Gastroesophageal sphincter (tissue), 4 donors: ENCODE data around the gene GAPT. TPM values are rescaled to one million over a fixed set of nuclear protein-coding genes. Genes with fewer than 3 reads are reported as not detected.

Experiments used
- ATAC-seq: fragments of 150-250 bp; one replicate; pipeline ENCODE4 v1.9.1; 2016; ENCODE audit warnings: mild to moderate bottlenecking, moderate library complexity
- H3K27ac ChIP-seq, 4 donors: fragments of 200-600 bp; sonication (generic) in 3 of 4; 1 replicate in 3 of 4; 2 replicates in 1 of 4; pipeline ENCODE4 v1.5.1; 2016 to 2019
- H3K27me3 ChIP-seq: fragments of 200-600 bp; sonication (generic); one replicate; pipeline ENCODE4 v1.5.1; 2019
- H3K36me3 ChIP-seq, 2 donors: fragments of 200-600 bp; sonication (generic); one replicate each; pipeline ENCODE4 v1.5.1; 2019; ENCODE audit warnings: control low read depth in 1 of 2
- H3K4me1 ChIP-seq, 3 donors: fragments of 200-600 bp; sonication (generic); 1 replicate in 2 of 3; 2 replicates in 1 of 3; pipeline ENCODE4 v1.5.1; 2016 to 2019; ENCODE audit warnings: control low read depth in 2 of 3
- H3K4me3 ChIP-seq, 2 donors: fragments of 200-600 bp; sonication (generic); one replicate each; pipeline ENCODE4 v1.5.1; 2019; ENCODE audit warnings: mild to moderate bottlenecking in 1 of 2, moderate library complexity in 1 of 2
- H3K9me3 ChIP-seq, 3 donors: fragments of 200-600 bp; sonication (generic); one replicate each; pipeline ENCODE4 v1.5.1; 2017 to 2019; ENCODE audit warnings: control low read depth in 2 of 3
- EP300 ChIP-seq: sonication (generic); formaldehyde crosslinking; IDR thresholded peaks from one replicate; pipeline ENCODE4 v1.6.1; 2017; ENCODE audit warnings: antibody characterized with exemption, mild to moderate bottlenecking
- POLR2A ChIP-seq, 2 donors: fragments of 450-650 bp; IDR thresholded peaks; one replicate each; pipeline ENCODE4 v1.6.1; 2017; ENCODE audit warnings: antibody characterized with exemption in 2 of 2, mild to moderate bottlenecking in 2 of 2, moderate library complexity in 1 of 2
- POLR2AphosphoS5 ChIP-seq: sonication (generic); formaldehyde crosslinking; IDR thresholded peaks from one replicate; pipeline ENCODE4 v1.6.1; 2017; ENCODE audit warnings: antibody characterized with exemption
- WGBS, 2 donors: methylation state at CpG; one replicate each; pipeline ENCODE4 v1.1.5; 2018; ENCODE audit warnings: low coverage in 1 of 2; 5-methylcytosine and 5-hydroxymethylcytosine counted together
- total RNA-seq, 4 donors: library from RNA; depleted of rRNA; stranded (reverse); fragments of >200 nt; gene quantifications; one replicate each; pipeline ENCODE4 v1.1.0, GENCODE V29; 2016
- TF ChIP-seq, protein P1 (sequence below), 4 experiments: fragments of 200-600 bp in 2 of 4; fragments of 450-650 bp in 2 of 4; sonication (generic) in 1 of 4; IDR thresholded peaks; one replicate each; pipeline ENCODE4 v1.5.1; 2017 to 2019; ENCODE audit warnings: antibody characterized with exemption in 4 of 4, mild to moderate bottlenecking in 2 of 4, moderate library complexity in 2 of 4

The GAPT gene
- total RNA-seq, 4 donors from 2014 or later, result 0.50 to 2.4 (median 2.2) TPM; not detected in 1

GRCh38 chr5:58460002-58460731 is 31.1 kb upstream of the GAPT start, which contains the start of gene PLK2:
Gene PLK2, minus strand, starts transcription at chr5:58460086. Its CDS starts 127 bp downstream, at chr5:58459959.
- H3K4me3 ChIP-seq, result peak within 1 kb of the TSS; percentile 63 to 84
- ATAC-seq, result peak; percentile 92
- H3K36me3 ChIP-seq, result peaks cover 0 to 9% of the 10 kb centered on the region in 2 donors
- H3K27me3 ChIP-seq, result no peaks in the 10 kb centered on the region
- peak within 1 kb of the TSS; percentile 89 to 97 (median 96) for H3K27ac ChIP-seq
- WGBS, 2 donors, result no CpG with 5 or more reads among the region's 89 CpGs
- H3K9me3 ChIP-seq, result no peaks in the 10 kb centered on the region
- TF ChIP-seq, protein P1, sequence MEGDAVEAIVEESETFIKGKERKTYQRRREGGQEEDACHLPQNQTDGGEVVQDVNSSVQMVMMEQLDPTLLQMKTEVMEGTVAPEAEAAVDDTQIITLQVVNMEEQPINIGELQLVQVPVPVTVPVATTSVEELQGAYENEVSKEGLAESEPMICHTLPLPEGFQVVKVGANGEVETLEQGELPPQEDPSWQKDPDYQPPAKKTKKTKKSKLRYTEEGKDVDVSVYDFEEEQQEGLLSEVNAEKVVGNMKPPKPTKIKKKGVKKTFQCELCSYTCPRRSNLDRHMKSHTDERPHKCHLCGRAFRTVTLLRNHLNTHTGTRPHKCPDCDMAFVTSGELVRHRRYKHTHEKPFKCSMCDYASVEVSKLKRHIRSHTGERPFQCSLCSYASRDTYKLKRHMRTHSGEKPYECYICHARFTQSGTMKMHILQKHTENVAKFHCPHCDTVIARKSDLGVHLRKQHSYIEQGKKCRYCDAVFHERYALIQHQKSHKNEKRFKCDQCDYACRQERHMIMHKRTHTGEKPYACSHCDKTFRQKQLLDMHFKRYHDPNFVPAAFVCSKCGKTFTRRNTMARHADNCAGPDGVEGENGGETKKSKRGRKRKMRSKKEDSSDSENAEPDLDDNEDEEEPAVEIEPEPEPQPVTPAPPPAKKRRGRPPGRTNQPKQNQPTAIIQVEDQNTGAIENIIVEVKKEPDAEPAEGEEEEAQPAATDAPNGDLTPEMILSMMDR (IDR thresholded peaks at IDR 0.05), result peak; percentile 11 to 76 (median 49)
- TF ChIP-seq POLR2A (IDR thresholded peaks at IDR 0.05) (peak; percentile 98 to 99), EP300 (no peak), POLR2AphosphoS5 (peak; percentile 100)
- H3K4me1 ChIP-seq, result peaks cover 0 to 26% (median 0%) of the 10 kb centered on the region in 3 donors

GRCh38 chr5:58460732-58461286 is 30.4 kb upstream of the GAPT start:
- H3K36me3 ChIP-seq, result peaks cover 0 to 3% of the 10 kb centered on the region in 2 donors
- H3K27me3 ChIP-seq, result no peaks in the 10 kb centered on the region
- no peaks in the 10 kb centered on the region for H3K9me3 ChIP-seq
- TF ChIP-seq EP300 (no peak), POLR2A (IDR thresholded peaks at IDR 0.05) (no peak), POLR2AphosphoS5 (peak; percentile 57)
- TF ChIP-seq, protein P1 (IDR thresholded peaks at IDR 0.05), result peak; percentile 68 to 77 (median 76)
- ATAC-seq, result peak; percentile 83
- peak overlapping the region; percentile 63 to 84 for H3K4me3 ChIP-seq
- WGBS, 2 donors, result 41 to 44% methylated on average over 6 to 7 of the region's 30 CpGs
- peaks cover 0 to 24% (median 0%) of the 10 kb centered on the region in 3 donors for H3K4me1 ChIP-seq
- peak overlapping the region; percentile 89 to 97 (median 96) for H3K27ac ChIP-seq

- no peaks in the 10 kb centered on the region for H3K27me3 ChIP-seq
- 51 to 69% methylated on average over 3 of the region's 3 CpGs for WGBS, 2 donors
- peak overlapping the region in 1 of 4 donors; percentile 11 for H3K27ac ChIP-seq
- H3K9me3 ChIP-seq, result no peaks in the 10 kb centered on the region
- H3K36me3 ChIP-seq, result no peaks in the 10 kb centered on the region
- no peak for ATAC-seq
- H3K4me3 ChIP-seq, result no peak overlapping the region
- TF ChIP-seq POLR2A (IDR thresholded peaks at IDR 0.05), result no peak
- no peak for TF ChIP-seq POLR2AphosphoS5
- no peak for TF ChIP-seq EP300
- TF ChIP-seq, protein P1 (IDR thresholded peaks at IDR 0.05), result no peak
- peaks cover 0 to 24% (median 0%) of the 10 kb centered on the region in 3 donors for H3K4me1 ChIP-seq
Observed at GRCh38 chr5:58462154-58462553, 29.1 kb upstream of the GAPT start.

GRCh38 chr5:58462623-58463230 is 28.5 kb upstream of the GAPT start:
- H3K9me3 ChIP-seq, result no peaks in the 10 kb centered on the region
- no peaks in the 10 kb centered on the region for H3K27me3 ChIP-seq
- no peak overlapping the region for H3K27ac ChIP-seq
- 2 to 10% methylated on average over 4 of the region's 4 CpGs for WGBS, 2 donors
- no peak overlapping the region for H3K4me3 ChIP-seq
- TF ChIP-seq EP300 (no peak), POLR2AphosphoS5 (no peak), POLR2A (IDR thresholded peaks at IDR 0.05) (no peak)
- TF ChIP-seq, protein P1 (IDR thresholded peaks at IDR 0.05), result peak; percentile 51 to 78 (median 72)
- no peaks in the 10 kb centered on the region for H3K36me3 ChIP-seq
- no peak for ATAC-seq
- peaks cover 0 to 24% (median 0%) of the 10 kb centered on the region in 3 donors for H3K4me1 ChIP-seq
